Prostate gland (tissue), 2 donors: ENCODE data around the gene PPP1R7. TPM values are rescaled to one million over a fixed set of nuclear protein-coding genes. Genes with fewer than 3 reads are reported as not detected.

Experiments
- DNase-seq: peaks from one replicate; pipeline ENCODE4 v3.0.0-alpha.2; 2019; ENCODE audit warnings: low spot score
- H3K27ac ChIP-seq, 2 donors: fragments of 200-600 bp; sonication (generic); 2 replicates each; pipeline ENCODE4 v1.5.1; 2017 to 2019
- H3K27me3 ChIP-seq: fragments of 200-600 bp; sonication (generic); replicated peaks from 2 replicates; pipeline ENCODE4 v1.5.1; 2019; ENCODE audit not compliant: insufficient read depth
- H3K36me3 ChIP-seq, 2 donors: fragments of 200-600 bp; sonication (generic); 1 replicate in 1 of 2; 2 replicates in 1 of 2; pipeline versions ENCODE4 v1.5.1 to v1.8.1; 2017 to 2019
- H3K4me1 ChIP-seq: fragments of 200-600 bp; sonication (generic); replicated peaks from 2 replicates; pipeline ENCODE4 v1.5.1; 2019
- H3K4me3 ChIP-seq, 2 donors: fragments of 200-600 bp; sonication (generic); 2 replicates each; pipeline ENCODE4 v1.5.1; 2017 to 2019
- H3K9me3 ChIP-seq: fragments of 200-600 bp; sonication (generic); 2 replicates; pipeline ENCODE4 v1.5.1; 2017
- POLR2A ChIP-seq: fragments of 450-650 bp; IDR thresholded peaks from one replicate; pipeline ENCODE4 v1.6.1; 2016; ENCODE audit warnings: antibody characterized with exemption, mild to moderate bottlenecking
- POLR2AphosphoS5 ChIP-seq: sonication (generic); formaldehyde crosslinking; IDR thresholded peaks from one replicate; pipeline ENCODE4 v1.6.1; 2017; ENCODE audit warnings: antibody characterized with exemption
- WGBS: methylation state at CpG from one replicate; pipeline ENCODE4 v1.1.5; 2018; 5-methylcytosine and 5-hydroxymethylcytosine counted together
- intact Hi-C: fragments of 100-400 bp; cut with DNase I; formaldehyde crosslinking; loops from one replicate; pipeline ENCODE4 v1.14.2; 2022
- total RNA-seq, 2 donors: library from RNA; depleted of rRNA; stranded (reverse); fragments of >200 nt; gene quantifications; one replicate each; pipeline ENCODE4 v1.1.0, GENCODE V29; 2016
- TF ChIP-seq, protein P1 (sequence below), 4 experiments: fragments of 200-600 bp in 2 of 4; fragments of 450-650 bp in 2 of 4; sonication (generic) in 2 of 4; IDR thresholded peaks; 1 replicate in 3 of 4; 2 replicates in 1 of 4; pipeline ENCODE4 v1.5.1; 2016 to 2019; ENCODE audit warnings: antibody characterized with exemption in 4 of 4, mild to moderate bottlenecking in 2 of 4, moderate library complexity in 2 of 4

Gene PPP1R7
- total RNA-seq, 2 donors from 2014 or later = 50.0 to 91.3 TPM

DNA sequence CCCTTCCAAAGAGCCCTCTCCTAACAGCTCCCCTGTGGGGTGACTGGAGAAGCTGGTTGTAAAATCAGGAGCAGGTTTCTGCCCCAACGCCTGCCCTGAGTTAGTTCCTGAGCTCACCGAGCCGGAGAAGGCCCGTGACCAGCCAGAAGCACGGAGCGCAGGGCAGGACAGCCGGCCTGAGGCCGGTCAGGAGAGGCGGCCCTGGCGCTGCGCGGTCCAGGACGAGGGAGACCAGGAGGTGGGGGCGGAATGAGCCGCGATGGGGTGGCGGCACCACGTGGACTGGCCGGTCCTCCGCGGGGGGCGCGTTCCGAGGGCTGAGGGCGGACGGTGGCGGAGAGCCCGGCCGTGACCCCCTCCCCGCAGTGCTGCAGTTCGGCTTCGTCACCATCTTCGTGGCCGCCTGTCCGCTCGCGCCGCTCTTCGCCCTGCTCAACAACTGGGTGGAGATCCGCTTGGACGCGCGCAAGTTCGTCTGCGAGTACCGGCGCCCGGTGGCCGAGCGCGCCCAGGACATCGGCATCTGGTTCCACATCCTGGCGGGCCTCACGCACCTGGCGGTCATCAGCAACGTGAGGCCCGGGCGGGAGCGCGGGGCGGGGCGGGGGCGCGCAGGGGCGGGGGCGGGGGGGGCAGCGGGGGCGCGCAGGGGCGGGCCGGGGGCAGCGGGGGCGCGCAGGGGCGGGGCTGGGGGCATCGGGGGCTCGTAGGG lies 67.2 kb downstream of the PPP1R7 start:
- Histone ChIP-seq H3K4me3 (peak overlapping the region; percentile 28 to 41), H3K27ac (peak overlapping the region; percentile 91), H3K9me3 (no peaks in the 10 kb centered on the region), H3K36me3 (no peaks in the 10 kb centered on the region), H3K4me1 (peaks cover 2% of the 10 kb centered on the region), H3K27me3 (no peaks in the 10 kb centered on the region)
- TF ChIP-seq, protein P1, sequence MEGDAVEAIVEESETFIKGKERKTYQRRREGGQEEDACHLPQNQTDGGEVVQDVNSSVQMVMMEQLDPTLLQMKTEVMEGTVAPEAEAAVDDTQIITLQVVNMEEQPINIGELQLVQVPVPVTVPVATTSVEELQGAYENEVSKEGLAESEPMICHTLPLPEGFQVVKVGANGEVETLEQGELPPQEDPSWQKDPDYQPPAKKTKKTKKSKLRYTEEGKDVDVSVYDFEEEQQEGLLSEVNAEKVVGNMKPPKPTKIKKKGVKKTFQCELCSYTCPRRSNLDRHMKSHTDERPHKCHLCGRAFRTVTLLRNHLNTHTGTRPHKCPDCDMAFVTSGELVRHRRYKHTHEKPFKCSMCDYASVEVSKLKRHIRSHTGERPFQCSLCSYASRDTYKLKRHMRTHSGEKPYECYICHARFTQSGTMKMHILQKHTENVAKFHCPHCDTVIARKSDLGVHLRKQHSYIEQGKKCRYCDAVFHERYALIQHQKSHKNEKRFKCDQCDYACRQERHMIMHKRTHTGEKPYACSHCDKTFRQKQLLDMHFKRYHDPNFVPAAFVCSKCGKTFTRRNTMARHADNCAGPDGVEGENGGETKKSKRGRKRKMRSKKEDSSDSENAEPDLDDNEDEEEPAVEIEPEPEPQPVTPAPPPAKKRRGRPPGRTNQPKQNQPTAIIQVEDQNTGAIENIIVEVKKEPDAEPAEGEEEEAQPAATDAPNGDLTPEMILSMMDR (IDR thresholded peaks at IDR 0.05) = peak in 2 of 4 experiments; percentile 26 to 51
- TF ChIP-seq POLR2AphosphoS5 = peak; percentile 35
- TF ChIP-seq POLR2A = peak; percentile 24
- DNase-seq = peak; percentile 67
- intact Hi-C loops = loop anchor here (5.0 to 10.0 kb wide), 2 partner anchors 70 to 113 kb away; partner anchors contain the start of genes MTERF4 and PASK
- WGBS = 1% methylated on average over 27 of the region's 77 CpGs

DNA sequence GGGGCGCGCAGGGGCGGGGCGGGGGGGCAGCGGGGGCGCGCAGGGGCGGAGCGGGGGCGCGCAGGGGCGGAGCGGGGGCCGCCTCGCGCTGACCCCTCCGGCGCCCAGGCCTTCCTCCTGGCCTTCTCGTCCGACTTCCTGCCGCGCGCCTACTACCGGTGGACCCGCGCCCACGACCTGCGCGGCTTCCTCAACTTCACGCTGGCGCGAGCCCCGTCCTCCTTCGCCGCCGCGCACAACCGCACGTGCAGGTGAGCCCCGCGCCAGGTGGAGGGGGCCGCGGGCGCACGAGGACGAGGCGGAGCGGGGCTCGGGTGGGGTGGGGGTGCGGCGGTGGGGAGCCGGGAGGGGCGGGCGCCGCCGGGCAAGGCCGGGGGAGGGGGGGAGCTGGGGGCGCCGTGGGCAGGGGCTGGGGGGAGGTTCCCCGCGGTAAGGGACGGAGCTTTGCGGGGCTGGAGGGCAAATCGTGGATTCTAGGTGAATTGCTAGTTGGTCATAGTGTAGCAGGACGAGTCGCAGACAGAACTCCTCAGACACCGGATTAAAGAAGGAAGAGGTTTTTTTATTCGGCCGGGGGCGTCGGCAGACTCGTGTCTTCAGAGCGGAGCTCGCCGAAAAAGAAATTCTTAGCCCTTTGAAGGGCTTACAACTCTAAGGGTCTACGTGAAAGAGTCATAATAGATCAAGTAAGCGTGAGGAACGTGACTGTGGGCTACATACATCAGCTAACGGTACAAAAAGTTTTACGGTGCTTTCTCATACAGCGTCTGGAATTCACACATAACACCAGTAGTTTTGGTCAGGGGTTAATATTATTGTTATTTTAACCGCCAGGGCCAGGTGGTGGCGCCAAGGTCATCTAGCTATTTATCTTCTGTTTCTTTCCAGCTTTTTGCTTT lies 68.1 kb downstream of the PPP1R7 start:
- under 1% methylated on average over 60 of the region's 83 CpGs for WGBS
- intact Hi-C loops = loop anchor here (5.0 to 10.0 kb wide), 2 partner anchors 71 to 114 kb away; partner anchors contain the start of genes MTERF4 and PASK
- TF ChIP-seq, protein P1 (IDR thresholded peaks at IDR 0.05) = peak in 2 of 4 experiments; percentile 12 to 16
- TF ChIP-seq POLR2A (no peak), POLR2AphosphoS5 (peak; percentile 13)
- Histone ChIP-seq H3K36me3 (no peaks in the 10 kb centered on the region), H3K4me1 (peaks cover 2% of the 10 kb centered on the region), H3K4me3 (peak overlapping the region; percentile 32 to 43), H3K27me3 (no peaks in the 10 kb centered on the region), H3K27ac (peak overlapping the region; percentile 71 to 78), H3K9me3 (no peaks in the 10 kb centered on the region)
- DNase-seq = no peak

DNA sequence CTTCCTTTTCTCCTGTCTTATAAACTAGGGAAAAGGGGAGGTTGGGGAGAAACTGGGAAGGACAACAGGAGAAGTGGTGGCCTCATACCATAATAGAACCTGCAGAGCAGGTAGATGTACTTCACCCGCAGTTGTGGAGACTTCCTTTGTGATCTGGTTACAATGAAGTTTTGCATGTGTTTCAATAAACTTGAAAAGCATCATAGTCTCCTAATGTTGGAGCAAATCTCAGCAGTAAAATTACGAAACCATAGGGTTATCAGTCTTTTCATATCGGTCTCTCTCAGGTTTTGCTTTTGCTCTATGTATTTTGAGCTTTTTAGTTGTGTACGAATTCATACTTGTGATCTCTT lies 68.7 kb downstream of the PPP1R7 start:
- Histone ChIP-seq H3K36me3 (no peaks in the 10 kb centered on the region), H3K27ac (peak overlapping the region; percentile 71 to 78), H3K27me3 (no peaks in the 10 kb centered on the region), H3K4me1 (peaks cover 2% of the 10 kb centered on the region), H3K9me3 (no peaks in the 10 kb centered on the region), H3K4me3 (peak overlapping the region in 1 of 2 donors; percentile 43)
- 41% methylated on average over 4 of the region's 4 CpGs for WGBS
- DNase-seq = no peak
- no peak for TF ChIP-seq POLR2A
- TF ChIP-seq POLR2AphosphoS5 = no peak
- TF ChIP-seq, protein P1 (IDR thresholded peaks at IDR 0.05) = no peak
- intact Hi-C loops = loop anchor here (5.0 to 10.0 kb wide), 2 partner anchors 72 to 114 kb away; partner anchors contain the start of genes MTERF4 and PASK

DNA sequence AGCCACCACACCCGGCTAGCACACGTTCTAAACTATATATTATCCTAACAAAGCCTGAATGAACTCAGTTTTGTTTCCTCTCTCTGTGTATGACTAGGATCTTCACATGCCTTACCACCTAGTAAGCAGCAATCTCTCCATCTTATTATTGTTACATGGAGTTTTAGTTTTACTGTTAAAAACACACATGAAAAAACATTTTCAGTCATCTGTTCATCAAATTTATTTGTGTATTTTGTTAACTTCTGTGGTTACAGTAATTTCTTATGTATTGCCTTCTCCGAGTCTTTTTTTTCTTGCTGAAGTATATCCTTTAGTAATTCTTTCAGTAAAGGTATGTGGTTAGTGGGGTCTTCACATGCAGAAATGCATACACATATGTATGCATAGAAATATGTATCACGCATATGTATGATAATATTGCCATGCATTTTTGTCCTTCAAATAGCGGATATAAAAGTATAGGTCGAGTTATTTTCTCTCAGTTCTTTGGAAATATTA lies 69.6 kb downstream of the PPP1R7 start:
- 88% methylated on average over 6 of the region's 6 CpGs for WGBS
- TF ChIP-seq POLR2AphosphoS5 (no peak), POLR2A (no peak)
- TF ChIP-seq, protein P1 (IDR thresholded peaks at IDR 0.05) = no peak
- Histone ChIP-seq H3K27ac (no peak overlapping the region), H3K36me3 (no peaks in the 10 kb centered on the region), H3K27me3 (no peaks in the 10 kb centered on the region), H3K9me3 (no peaks in the 10 kb centered on the region), H3K4me3 (no peak overlapping the region), H3K4me1 (peaks cover 2% of the 10 kb centered on the region)
- intact Hi-C loops = loop anchor here (5.0 to 10.0 kb wide), 2 partner anchors 73 to 115 kb away; partner anchors contain the start of genes MTERF4 and PASK
- DNase-seq = no peak
